Activated naive CD4-positive, alpha-beta T cell treated with anti-CD3 and anti-CD28 coated beads, Interleukin-2, amount 50 U/mL, for 24 hours (primary cell): ENCODE measurements around the gene MAGEB4.
"Not testable (repeated sequence)": the region's sequence is repeated elsewhere in the genome, so short reads cannot be mapped to it uniquely, and the experiment has no call there.

Experiments
- H3K27ac Mint-ChIP-seq: one replicate; pipeline ENCODE4 v1.8.0; 2021; ENCODE audit warnings: mild to moderate bottlenecking, mixed read lengths
- H3K27me3 Mint-ChIP-seq: one replicate; pipeline ENCODE4 v1.8.0; 2021; ENCODE audit warnings: mixed read lengths
- H3K36me3 Mint-ChIP-seq: one replicate; pipeline ENCODE4 v1.8.0; 2021; ENCODE audit warnings: mixed read lengths
- H3K4me1 Mint-ChIP-seq: one replicate; pipeline ENCODE4 v1.8.0; 2021; ENCODE audit warnings: mixed read lengths
- H3K4me3 Mint-ChIP-seq: one replicate; pipeline ENCODE4 v1.8.0; 2021; ENCODE audit warnings: mild to moderate bottlenecking, mixed read lengths
- H3K9me3 Mint-ChIP-seq: one replicate; pipeline ENCODE4 v1.8.0; 2021; ENCODE audit warnings: mixed read lengths

The MAGEB4 gene

GRCh38 chrX:30241724-30242415, at the start of gene MAGEB4:
Gene MAGEB4 (plus strand): TSS chrX:30242000. CDS start chrX:30242136, 136 bp downstream.
- no peak within 1 kb of the TSS for H3K27ac Mint-ChIP-seq
- no peaks in the 10 kb centered on the region for H3K36me3 Mint-ChIP-seq

GRCh38 chrX:30193910-30194309, 47.9 kb upstream of the MAGEB4 start:
- H3K4me3 Mint-ChIP-seq, H3K9me3 Mint-ChIP-seq, H3K4me1 Mint-ChIP-seq, H3K27ac Mint-ChIP-seq, H3K27me3 Mint-ChIP-seq, H3K36me3 Mint-ChIP-seq: not testable (repeated sequence)

More at GRCh38 chrX:30241724-30242415, at the start of gene MAGEB4:
- Mint-ChIP-seq H3K27me3 (no peaks in the 10 kb centered on the region), H3K4me3 (no peak within 1 kb of the TSS), H3K9me3 (no peaks in the 10 kb centered on the region), H3K4me1 (no peaks in the 10 kb centered on the region)

- no peak overlapping the region for H3K27ac Mint-ChIP-seq
- H3K4me1 Mint-ChIP-seq: no peaks in the 10 kb centered on the region
- no peaks in the 10 kb centered on the region for H3K36me3 Mint-ChIP-seq
- no peak overlapping the region for H3K4me3 Mint-ChIP-seq
- H3K9me3 Mint-ChIP-seq: no peaks in the 10 kb centered on the region
- H3K27me3 Mint-ChIP-seq: no peaks in the 10 kb centered on the region
These were observed 45.5 kb upstream of the MAGEB4 start for GRCh38 chrX:30196322-30196721.

GRCh38 chrX:30212172-30212571, 29.6 kb upstream of the MAGEB4 start:
- Mint-ChIP-seq H3K4me3 (no peak overlapping the region), H3K27ac (no peak overlapping the region), H3K27me3 (peaks cover 1% of the 10 kb centered on the region), H3K9me3 (no peaks in the 10 kb centered on the region), H3K36me3 (no peaks in the 10 kb centered on the region), H3K4me1 (no peaks in the 10 kb centered on the region)

GRCh38 chrX:30215357-30215843, 26.4 kb upstream of the MAGEB4 start, which contains the start of gene MAGEB2:
Gene MAGEB2 (plus strand): TSS chrX:30215563. CDS start chrX:30218581, 3,018 bp downstream.
- Mint-ChIP-seq H3K4me3 (no peak within 1 kb of the TSS), H3K36me3 (no peaks in the 10 kb centered on the region), H3K4me1 (no peaks in the 10 kb centered on the region), H3K27ac (no peak within 1 kb of the TSS), H3K9me3 (no peaks in the 10 kb centered on the region), H3K27me3 (peaks cover 1% of the 10 kb centered on the region)

GRCh38 chrX:30217465-30217864, 24.3 kb upstream of the MAGEB4 start:
- no peaks in the 10 kb centered on the region for H3K27me3 Mint-ChIP-seq
- no peak overlapping the region for H3K4me3 Mint-ChIP-seq
- H3K36me3 Mint-ChIP-seq: no peaks in the 10 kb centered on the region
- no peak overlapping the region for H3K27ac Mint-ChIP-seq
- H3K4me1 Mint-ChIP-seq: no peaks in the 10 kb centered on the region
- H3K9me3 Mint-ChIP-seq: no peaks in the 10 kb centered on the region

- no peaks in the 10 kb centered on the region for H3K4me1 Mint-ChIP-seq
These were observed 22.4 kb upstream of the MAGEB4 start for GRCh38 chrX:30219372-30219771.

GRCh38 chrX:30220661-30221060, 21.1 kb upstream of the MAGEB4 start:
- Mint-ChIP-seq H3K4me1 (no peaks in the 10 kb centered on the region), H3K36me3 (no peaks in the 10 kb centered on the region), H3K27me3 (no peaks in the 10 kb centered on the region), H3K27ac (no peak overlapping the region), H3K9me3 (no peaks in the 10 kb centered on the region), H3K4me3 (no peak overlapping the region)

More at GRCh38 chrX:30219372-30219771, 22.4 kb upstream of the MAGEB4 start:
- no peak overlapping the region for H3K4me3 Mint-ChIP-seq
- H3K27ac Mint-ChIP-seq: no peak overlapping the region
- no peaks in the 10 kb centered on the region for H3K36me3 Mint-ChIP-seq
- no peaks in the 10 kb centered on the region for H3K9me3 Mint-ChIP-seq
- no peaks in the 10 kb centered on the region for H3K27me3 Mint-ChIP-seq

GRCh38 chrX:30224536-30224935, 17.3 kb upstream of the MAGEB4 start:
- H3K36me3 Mint-ChIP-seq: no peaks in the 10 kb centered on the region
- no peak overlapping the region for H3K27ac Mint-ChIP-seq
- no peak overlapping the region for H3K4me3 Mint-ChIP-seq
- no peaks in the 10 kb centered on the region for H3K9me3 Mint-ChIP-seq
- no peaks in the 10 kb centered on the region for H3K4me1 Mint-ChIP-seq
- H3K27me3 Mint-ChIP-seq: no peaks in the 10 kb centered on the region

GRCh38 chrX:30228526-30228925, 13.3 kb upstream of the MAGEB4 start:
- no peaks in the 10 kb centered on the region for H3K27me3 Mint-ChIP-seq
- H3K4me1 Mint-ChIP-seq: no peaks in the 10 kb centered on the region
- H3K36me3 Mint-ChIP-seq: no peaks in the 10 kb centered on the region
- no peaks in the 10 kb centered on the region for H3K9me3 Mint-ChIP-seq
- no peak overlapping the region for H3K27ac Mint-ChIP-seq
- H3K4me3 Mint-ChIP-seq: no peak overlapping the region

- Mint-ChIP-seq H3K27ac (no peak within 1 kb of the TSS), H3K27me3 (no peaks in the 10 kb centered on the region), H3K36me3 (no peaks in the 10 kb centered on the region), H3K4me1 (no peaks in the 10 kb centered on the region), H3K9me3 (no peaks in the 10 kb centered on the region), H3K4me3 (no peak within 1 kb of the TSS)
These were observed 11.4 kb upstream of the MAGEB4 start, which contains the start of gene MAGEB3 for GRCh38 chrX:30230395-30230794. Gene MAGEB3 (plus strand): TSS chrX:30230657. CDS start chrX:30235925, 5,268 bp downstream.

GRCh38 chrX:30246769-30247489, 5.1 kb downstream of the MAGEB4 start, which contains the start of gene MAGEB1:
Gene MAGEB1 (plus strand): TSS chrX:30247146. CDS start chrX:30250494, 3,348 bp downstream.
- H3K27me3 Mint-ChIP-seq: no peaks in the 10 kb centered on the region
- H3K27ac Mint-ChIP-seq: no peak within 1 kb of the TSS
- no peaks in the 10 kb centered on the region for H3K9me3 Mint-ChIP-seq
- no peaks in the 10 kb centered on the region for H3K36me3 Mint-ChIP-seq
- H3K4me3 Mint-ChIP-seq: no peak within 1 kb of the TSS
- no peaks in the 10 kb centered on the region for H3K4me1 Mint-ChIP-seq

- H3K4me3 Mint-ChIP-seq: no peak overlapping the region
- H3K9me3 Mint-ChIP-seq: no peaks in the 10 kb centered on the region
- no peaks in the 10 kb centered on the region for H3K27me3 Mint-ChIP-seq
- no peaks in the 10 kb centered on the region for H3K36me3 Mint-ChIP-seq
- no peaks in the 10 kb centered on the region for H3K4me1 Mint-ChIP-seq
- H3K27ac Mint-ChIP-seq: no peak overlapping the region
These were observed 7.1 kb downstream of the MAGEB4 start for GRCh38 chrX:30248854-30249253.

GRCh38 chrX:30253257-30253656, 11.5 kb downstream of the MAGEB4 start:
- Mint-ChIP-seq H3K36me3 (no peaks in the 10 kb centered on the region), H3K9me3 (no peaks in the 10 kb centered on the region), H3K27me3 (no peaks in the 10 kb centered on the region), H3K4me3 (no peak overlapping the region), H3K27ac (no peak overlapping the region), H3K4me1 (no peaks in the 10 kb centered on the region)

- H3K27ac Mint-ChIP-seq: no peak overlapping the region
- no peaks in the 10 kb centered on the region for H3K4me1 Mint-ChIP-seq
- no peaks in the 10 kb centered on the region for H3K27me3 Mint-ChIP-seq
- H3K36me3 Mint-ChIP-seq: no peaks in the 10 kb centered on the region
- no peaks in the 10 kb centered on the region for H3K9me3 Mint-ChIP-seq
- no peak overlapping the region for H3K4me3 Mint-ChIP-seq
These were observed 18.1 kb downstream of the MAGEB4 start for GRCh38 chrX:30259927-30260326.

- no peak overlapping the region for H3K4me3 Mint-ChIP-seq
- peaks cover 2% of the 10 kb centered on the region for H3K27me3 Mint-ChIP-seq
- H3K36me3 Mint-ChIP-seq: no peaks in the 10 kb centered on the region
- no peaks in the 10 kb centered on the region for H3K9me3 Mint-ChIP-seq
- no peak overlapping the region for H3K27ac Mint-ChIP-seq
- no peaks in the 10 kb centered on the region for H3K4me1 Mint-ChIP-seq
These were observed 19.2 kb downstream of the MAGEB4 start for GRCh38 chrX:30261012-30261411.
